ENCODE data around the gene HOXB7.

HOXB7 gene

DNA sequence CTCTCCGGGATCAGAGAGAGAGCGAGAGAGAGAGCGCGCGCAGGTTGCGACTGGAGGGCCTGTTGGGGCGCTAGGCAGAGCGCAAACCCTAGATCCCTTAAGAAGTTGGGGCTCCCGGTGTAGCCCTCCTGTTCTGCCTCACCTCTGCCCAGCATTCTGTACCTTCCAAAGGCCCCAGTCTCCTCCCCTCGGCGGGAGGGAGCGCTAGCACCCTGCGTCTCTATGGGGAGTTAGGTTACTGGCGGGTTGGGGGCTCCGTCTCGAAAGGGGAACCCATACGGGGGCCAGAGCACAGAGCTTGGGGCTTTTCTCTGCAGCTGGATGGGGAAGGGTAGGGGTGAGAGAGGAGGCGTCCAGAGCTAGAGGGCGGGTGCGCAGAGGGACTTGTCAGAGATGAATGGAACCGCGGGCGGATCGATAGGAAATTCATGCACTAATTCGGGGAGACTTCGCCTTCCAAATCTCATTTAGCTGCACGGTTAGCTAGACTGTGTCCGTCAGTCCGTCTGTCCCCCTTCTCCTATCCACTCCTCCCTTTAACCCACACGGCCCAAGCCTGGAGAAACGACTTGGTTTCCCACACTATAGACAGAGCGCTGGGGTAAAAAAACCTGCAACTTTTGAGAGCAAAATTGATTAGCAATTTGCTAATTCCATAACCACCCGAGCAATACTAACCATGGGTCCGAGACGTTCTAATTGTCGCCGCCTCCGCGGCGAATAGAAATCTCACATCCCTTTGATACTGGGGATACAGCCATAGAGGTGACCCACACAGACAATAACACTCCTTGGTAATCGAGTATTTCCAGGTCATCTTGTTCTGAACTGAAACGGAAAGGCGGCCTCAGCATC, 32.0 kb downstream of the HOXB7 start:
- DNase-seq, result no peak

DNA sequence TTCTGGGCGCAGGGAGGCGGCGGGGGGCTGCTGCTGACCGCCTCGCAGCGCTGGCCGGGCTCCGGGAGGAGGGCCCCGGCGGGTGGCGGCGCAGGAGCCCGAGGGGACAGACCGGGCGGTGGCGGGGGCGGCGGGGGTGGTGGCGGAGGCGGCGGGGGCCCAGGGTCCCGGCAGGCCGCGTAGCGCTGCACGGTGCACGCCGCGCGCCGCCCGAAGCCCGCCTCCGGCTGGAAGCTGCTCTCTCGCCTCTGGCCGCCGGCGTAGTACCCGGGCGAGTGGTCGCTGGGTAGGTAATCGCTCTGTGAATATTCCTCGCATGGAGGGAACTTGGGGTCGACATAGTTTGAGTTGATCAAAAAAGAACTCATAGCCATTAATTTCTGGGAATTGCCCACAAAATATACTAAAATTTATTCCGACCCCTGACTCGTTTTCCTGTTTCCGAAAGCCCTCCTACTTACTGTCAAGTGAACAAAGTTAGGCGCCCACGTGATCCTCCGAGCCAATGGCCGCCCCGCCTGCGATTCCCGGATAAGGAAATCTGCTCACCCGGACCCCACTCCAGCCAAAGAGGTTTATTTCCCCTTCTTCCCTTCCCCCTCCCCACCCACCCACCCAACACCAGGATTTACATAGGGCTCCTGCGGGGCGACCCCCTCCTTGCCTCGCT, 32.7 kb downstream of the HOXB7 start, which contains the start of gene HOXB4:
TSS of gene HOXB4 (minus strand) at position 405 of the 670 bp plus-strand sequence. CDS start at position 374, 31 bp downstream.
- DNase-seq, result peak; percentile 71

GRCh38 chr17:48577330-48577945, 33.4 kb downstream of the HOXB7 start:
- no peak for DNase-seq

DNA sequence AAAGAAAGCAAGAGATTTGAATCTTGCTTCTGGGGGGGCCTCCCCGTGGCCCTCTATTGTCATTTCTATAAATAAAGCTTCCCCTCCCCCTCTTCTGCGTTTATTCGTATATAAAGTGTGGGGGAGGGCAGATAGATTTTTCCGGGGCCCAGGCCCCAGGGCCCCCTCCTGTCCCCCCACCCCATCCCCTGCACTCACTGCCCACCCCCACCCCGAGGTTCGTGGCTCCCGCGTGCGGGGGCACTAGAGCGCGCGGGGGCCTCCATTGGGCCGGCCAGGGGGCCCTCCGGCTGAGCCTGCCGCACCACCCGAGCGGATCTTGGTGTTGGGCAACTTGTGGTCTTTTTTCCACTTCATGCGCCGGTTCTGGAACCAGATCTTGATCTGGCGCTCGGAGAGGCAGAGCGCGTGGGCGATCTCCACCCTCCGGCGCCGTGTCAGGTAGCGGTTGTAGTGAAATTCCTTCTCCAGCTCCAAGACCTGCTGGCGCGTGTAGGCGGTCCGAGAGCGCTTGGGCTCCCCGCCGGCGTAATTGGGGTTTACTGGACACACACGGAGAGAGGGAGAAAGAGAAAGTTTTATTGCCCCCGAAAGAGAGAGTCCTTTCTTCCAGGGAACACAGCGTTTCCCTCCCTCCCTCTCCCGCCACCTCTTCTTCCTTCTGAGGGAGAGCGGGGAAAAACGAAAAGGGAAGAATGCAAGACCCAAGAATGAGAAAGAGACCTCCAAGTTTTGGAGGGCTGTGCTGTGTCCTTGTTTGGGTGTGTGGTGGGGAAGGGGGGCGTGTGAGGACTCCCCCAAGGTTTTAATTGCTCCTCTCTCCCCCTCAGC, 34.1 kb downstream of the HOXB7 start:
- DNase-seq, result no peak

- no peak for DNase-seq
Observed at GRCh38 chr17:48575673-48576478, 34.9 kb downstream of the HOXB7 start.

DNA sequence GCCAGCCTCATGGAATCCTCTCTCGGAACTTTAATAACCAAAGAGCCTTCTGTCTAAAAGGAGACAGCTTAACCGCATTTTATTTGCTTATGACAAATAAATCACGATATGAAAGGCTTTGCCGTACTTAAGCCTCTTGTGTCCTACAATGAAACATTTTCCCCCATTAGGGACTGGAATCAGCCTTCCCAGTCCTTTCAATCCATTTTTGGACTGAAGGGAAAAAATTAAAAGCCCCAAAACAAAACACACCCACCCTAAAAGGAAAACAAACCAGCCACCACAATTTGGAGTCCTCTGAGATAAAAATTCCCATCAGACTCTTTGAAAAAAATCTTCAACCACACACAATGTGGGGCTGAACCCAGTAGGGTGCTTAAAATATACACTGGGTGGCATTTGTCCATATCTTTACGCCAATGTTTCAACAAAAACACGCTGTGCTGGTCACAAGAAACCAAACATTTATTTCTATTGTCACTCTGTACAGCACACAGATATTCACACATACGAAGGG, 35.7 kb downstream of the HOXB7 start:
- DNase-seq, result no peak

DNA sequence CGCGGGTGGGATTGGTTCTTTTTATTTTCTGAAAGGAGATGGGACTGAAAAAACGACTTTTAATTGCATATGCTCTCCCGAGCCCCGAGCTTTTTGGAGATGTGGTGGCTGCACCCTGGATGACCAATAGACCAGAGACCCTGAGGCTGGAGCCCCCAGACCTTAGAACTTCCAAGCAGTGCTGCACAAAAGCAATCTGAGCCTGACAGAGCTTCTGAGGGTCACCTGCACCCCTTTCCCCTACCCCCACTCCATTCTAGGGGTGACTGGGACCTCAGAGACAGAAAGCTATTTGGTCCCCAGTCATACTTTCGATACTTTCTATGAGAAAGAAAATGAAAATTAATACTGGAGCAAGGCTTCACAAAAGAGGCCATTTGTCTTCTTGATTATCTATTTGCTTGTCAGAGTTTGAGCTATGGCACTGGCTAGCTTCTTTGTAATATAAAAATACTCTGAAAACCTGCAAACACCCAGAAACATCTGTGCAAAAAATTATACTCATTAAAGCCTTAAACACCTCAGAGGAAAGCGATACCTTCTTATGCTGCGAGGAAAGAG, 36.2 kb downstream of the HOXB7 start:
- no peak for DNase-seq

- DNase-seq, result no peak
Observed at GRCh38 chr17:48571826-48572417, 38.9 kb downstream of the HOXB7 start.

DNA sequence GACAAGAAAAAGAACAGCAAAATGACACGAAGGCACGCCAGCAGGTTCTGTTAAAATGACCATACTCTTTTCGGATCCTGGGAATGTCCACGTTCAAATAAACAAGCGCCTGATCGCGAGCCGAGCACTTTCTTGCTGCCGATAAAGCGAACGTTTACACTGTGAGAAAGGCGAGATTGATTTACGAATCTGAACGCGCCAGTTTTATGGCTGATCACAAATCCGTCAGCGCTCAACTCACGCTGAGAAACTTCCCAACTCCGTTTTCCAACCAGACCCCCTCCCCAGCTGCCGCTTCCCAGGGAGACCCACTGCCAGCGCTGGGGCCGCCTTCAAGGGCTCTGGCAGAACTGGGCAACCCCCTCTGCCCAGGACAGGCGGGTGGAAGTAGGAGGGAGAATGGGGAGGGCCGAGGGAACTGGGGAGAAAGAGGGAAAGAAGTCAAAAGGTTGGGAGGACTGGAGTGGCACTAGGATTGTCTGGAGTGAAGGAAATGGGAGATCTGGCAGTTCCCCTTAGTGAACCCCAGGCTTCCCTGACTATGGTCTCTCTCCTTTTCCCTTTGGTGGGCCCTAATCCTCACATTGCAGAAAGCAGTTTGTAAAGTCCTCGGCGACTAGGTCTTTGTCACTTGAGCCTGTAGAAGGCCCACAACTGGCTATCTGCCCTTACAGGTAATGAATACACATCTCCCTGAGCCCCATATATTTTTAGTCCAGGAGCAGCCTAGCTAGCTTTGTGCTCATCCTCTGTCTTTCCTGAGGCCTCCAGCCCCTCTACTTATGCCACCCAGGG, 39.6 kb downstream of the HOXB7 start:
- DNase-seq, result no peak

- no peak for DNase-seq
Observed at GRCh38 chr17:48570325-48571023, 40.3 kb downstream of the HOXB7 start.

DNA sequence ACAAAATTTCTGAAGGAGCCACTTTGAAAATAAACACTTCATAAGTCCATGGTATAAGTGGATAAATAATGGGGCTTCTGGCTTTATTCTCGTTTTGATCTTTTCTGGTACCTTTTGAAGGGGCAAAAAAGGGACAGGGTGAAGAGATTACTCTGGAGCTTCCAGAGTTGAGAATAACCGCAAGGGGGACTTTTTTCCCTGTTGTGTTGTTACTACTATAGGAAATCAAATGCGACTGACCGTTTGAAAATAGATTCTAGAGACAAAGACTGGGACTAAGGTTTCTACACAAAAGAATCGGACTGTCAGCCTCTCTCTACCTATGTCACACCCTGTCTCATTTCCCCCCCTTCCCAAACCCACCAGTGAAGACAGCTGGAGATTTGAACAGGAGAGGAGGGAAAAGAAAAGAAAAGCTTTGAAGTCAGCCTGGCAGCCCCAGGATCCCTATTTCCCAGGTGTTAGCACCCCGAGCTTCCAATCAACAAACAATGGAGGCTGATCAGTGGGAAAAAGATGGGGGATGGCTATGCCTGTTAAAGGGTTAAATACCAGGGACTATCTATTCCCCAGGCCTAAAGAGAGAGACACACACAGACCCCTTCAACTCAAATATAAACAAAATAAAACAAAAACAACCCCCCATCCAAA, 41.0 kb downstream of the HOXB7 start:
- DNase-seq, result no peak

- DNase-seq, result no peak
Observed at GRCh38 chr17:48569240-48569582, 41.6 kb downstream of the HOXB7 start.

GRCh38 chr17:48568499-48569239, 42.1 kb downstream of the HOXB7 start:
- no peak for DNase-seq

DNA sequence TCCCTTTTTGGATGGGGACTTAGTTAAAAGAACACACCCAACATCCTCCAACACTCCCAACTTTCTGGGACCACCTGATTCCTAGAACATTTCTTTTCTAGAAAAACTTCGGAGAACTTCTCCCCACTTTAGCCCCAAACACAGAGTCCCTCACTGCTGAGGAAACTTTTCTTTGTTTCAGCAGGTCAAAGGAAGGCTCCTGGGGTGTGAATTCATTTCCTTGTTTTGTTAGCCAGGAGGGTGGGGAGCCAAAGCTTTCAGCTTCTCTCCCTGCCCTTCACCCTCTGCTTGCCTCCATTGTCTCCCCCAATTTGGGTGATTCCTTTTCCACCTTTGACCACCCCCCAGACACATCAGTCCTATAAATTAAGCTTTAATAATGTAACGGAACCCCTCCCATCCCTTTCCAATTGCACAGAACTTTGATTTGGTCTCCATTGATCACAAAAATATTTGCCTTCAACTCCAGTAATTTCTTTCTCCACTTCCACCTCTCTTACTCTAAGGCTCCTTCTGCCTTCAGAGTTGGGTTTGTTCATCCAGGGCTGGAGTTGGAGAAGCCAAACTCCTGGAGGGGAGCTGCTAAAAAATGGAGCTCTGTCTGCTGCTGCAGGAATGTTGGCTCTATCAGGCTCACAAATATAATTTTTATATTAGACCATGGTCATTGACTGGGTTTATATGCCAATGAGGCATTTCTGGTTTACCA, 43.0 kb downstream of the HOXB7 start:
- DNase-seq, result no peak

DNA sequence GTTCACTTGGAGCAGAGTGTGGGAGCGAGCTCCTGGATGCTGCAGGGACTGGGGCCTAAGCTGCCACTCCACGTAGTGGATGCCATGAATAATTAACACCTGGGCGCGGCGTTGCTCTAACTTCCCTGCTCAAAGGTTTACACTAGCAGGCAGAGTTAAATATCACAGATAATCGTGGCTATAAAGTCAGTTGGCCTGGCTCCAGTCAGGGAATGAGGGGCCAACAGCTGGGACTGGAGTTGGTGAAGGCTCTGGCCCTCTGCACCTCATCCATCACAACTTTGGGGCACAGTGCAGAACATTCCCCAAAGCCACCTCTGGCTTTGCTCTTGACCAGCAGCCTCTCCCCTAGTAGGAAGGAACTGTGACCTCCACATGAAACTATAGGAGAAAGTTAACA, 43.6 kb downstream of the HOXB7 start:
- no peak for DNase-seq

DNA sequence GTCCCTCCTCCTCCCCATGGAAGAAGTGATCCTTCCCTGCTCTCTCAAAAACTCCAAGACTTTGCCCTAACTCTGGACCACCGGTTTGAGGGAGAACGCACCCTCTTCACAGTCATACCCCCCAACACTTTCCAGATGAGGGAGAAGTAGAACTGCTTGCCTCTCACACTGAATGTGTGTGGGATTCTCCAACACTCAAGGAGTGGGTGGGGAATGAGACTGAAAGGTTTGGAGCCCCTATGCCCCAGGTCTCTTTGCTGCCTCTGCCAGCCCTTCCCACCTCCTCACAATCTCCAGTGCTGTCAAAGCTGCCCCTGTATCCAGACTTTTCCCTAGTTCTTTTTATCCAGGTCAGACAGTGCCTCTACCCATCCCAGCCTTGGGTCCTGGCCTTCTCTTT, 44.1 kb downstream of the HOXB7 start:
- DNase-seq, result no peak
